Fibroblast of upper back skin (primary cell): ENCODE results near the gene ST3GAL3.
A peak's percentile ranks its signal among the peaks of the same experiment; 100 is the strongest.

Experiments used
- DNase-seq: peaks from one replicate; pipeline ENCODE4 v3.0.0-alpha.2; 2013

The ST3GAL3 gene

DNA sequence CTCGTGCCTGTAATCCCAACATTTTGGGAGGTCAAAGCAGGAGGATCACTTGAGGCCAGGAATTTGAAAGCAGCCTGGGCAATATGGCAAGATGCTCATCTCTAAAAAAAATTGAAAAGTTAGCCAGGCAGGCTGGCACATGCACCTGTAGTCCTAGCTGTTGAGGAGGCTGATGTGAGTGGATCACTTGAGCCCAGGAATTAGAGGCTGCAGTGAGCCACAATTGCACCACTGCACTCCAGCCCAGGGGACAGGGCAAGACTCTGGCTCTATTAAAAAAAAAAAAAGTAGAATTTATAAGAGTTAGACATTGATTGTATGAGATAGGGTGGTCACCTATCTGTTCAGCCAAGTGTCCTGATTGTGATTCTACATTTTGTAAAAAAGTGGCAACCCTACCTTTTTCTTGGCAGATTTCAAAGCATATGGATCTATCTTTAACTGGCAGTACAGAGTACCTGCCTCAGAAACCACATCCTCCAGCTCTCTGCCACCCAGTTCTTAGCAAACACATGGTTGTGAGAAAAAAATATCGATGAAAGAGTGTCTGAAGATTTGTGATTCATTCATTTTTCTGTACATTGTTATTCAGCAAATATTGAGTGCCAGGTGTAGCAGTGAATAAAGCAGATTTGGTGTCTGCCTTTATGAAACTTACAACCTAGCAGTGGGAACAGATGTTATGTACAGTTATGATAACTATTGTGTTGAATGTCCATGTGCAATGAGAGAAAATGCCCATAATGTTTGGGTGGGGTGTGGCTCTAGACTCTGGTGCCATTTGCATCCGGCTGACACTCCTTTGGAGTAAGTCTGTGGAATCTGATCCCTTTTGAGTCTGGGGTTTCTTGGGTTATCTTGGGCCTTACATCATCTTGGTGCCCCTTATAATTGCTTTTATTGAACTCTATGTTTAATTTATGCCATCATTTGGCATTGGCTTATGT lies 82.5 kb downstream of the ST3GAL3 start:
- no peak for DNase-seq

DNA sequence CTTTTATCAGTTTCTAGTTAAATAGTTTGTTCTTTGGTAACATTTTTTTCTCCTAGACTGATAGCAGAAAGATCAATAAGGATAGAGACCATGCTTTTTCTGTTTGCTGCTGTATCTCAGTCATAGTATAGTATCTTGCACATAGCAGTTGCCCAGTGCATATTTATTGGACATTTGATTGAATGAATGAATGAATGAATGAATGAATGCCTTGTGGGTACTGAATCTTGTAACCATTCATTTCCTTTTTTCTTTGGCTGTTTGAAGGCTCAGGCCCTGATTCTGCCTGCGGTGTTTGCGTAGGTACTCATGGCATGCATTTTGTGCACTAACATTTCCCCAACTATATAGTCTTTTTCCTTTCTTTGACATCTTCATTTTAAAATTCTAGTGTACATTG lies 83.9 kb downstream of the ST3GAL3 start:
- no peak for DNase-seq

DNA sequence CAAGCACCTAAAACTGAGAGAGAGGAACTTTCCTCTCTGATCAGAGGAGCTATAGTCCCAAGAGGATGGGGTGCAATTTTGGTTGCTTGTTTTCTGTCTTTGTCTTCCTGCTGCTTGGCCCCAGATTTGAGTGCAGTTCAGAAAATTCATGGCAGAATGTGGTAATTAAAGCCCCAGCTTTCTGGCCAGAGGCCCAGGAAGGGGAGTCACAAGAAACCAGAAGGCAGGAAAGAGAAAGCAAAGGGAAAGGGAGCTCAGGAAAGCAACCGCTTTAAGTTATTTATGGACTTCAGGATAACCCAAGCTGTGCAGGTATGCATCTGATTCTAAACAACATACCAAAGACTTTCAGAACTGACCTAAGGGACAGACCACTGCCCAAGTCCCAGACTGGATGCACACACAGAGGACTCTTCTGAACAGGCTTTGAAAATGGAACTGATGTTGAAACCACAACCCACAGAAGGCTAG lies 88.8 kb downstream of the ST3GAL3 start:
- peak; percentile 85 for DNase-seq

DNA sequence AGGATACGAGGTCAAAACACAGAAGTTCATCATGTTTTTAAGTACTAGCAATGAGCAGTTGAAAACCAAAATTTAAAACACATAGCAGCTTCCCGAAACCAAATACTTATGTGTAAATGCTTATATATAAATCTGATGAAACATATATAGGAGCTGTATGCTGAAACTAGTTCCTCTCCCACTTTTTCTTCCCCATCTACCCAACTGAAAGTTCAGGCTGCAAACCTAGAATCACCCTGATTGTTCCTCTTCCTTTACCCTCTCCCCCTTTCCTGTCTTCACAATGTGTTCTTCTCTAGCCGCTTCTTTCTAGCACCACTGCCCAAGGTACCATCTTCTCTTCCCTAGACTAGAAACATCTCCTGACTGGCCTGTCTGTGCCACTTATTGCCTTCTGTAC lies 90.6 kb downstream of the ST3GAL3 start:
- DNase-seq, result no peak

DNA sequence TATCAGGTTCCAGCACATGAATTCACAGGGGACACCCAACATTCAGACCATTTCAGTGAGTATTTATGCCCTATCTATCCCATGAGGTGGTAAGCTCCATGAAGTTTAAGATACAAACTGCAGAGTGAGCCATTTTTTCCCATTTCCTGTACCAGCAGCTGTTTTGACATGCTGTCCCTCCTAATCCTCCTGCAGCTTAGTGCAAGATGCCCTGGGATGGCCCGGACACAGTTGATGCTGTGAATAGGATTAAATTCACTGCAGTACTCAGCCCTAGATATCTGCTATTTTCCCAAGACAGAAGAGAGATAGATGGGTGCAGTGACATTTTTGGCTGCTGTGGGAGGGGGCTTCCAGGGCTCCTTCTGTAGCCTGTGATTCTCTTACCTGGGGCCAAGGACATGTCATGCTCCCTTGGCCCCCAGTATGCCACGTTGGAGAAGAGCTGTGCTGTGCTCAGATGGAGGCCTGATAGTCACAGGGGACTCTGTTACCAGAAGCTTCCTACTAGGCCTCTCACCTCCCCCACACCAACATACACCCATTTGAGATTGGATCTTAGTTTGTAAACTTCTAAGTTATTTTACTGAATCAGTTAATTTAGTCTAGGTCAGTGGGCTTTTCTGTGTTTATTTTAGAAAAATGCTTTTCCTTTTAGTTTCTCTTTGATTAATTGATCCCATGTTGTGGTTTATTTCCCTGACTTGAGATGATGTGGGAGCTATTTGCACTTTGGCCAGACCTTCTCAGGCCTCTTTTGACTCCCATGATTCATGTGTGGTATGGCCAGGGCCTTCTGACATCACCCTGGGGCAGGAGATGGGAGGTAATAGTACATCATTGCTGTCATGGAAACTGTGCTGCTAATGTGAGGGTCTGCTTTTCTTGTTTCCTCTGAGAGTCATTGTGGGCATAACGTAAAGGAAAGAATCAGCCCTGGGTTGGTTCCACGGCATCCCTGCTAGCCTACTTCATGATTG lies 92.6 kb downstream of the ST3GAL3 start:
- DNase-seq, result peak; percentile 84

DNA sequence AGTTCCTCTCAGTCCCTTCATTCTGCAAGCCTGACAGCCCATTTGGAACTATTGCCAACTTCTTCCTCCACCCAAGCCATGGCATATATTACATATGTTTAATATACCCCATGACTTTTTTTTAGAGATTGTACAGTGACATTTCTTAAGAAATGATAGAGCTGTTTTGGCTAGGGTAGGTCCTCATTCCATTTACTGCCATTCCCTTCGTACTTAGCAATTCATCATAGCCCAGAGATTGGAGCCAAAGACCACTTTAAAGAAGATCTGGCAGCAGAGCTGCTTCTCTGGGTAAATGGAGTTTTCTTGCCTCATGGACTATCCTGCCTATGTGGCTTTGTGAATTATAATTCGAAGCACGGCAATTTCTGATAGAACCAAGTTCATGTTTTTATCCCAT lies 93.4 kb downstream of the ST3GAL3 start:
- peak; percentile 21 for DNase-seq

DNA sequence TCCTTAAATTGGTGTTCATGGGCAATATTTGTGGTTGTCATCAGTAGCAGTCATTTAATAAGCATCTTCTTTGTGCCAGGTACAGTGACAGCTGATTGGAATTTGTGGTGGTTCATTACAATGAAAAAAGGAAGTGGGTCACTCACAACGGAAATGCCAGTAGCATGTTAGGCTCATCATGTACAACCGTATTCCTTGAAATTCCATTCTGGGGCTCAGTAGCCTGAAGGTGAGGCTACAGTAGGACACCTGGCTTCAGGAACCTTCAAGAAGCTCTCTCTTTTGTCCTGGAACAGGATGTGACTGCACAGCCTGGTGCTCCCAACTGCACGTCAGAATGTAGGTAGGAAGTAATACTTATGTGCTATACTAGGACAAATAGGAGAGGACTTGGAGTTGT lies 93.9 kb downstream of the ST3GAL3 start:
- no peak for DNase-seq

DNA sequence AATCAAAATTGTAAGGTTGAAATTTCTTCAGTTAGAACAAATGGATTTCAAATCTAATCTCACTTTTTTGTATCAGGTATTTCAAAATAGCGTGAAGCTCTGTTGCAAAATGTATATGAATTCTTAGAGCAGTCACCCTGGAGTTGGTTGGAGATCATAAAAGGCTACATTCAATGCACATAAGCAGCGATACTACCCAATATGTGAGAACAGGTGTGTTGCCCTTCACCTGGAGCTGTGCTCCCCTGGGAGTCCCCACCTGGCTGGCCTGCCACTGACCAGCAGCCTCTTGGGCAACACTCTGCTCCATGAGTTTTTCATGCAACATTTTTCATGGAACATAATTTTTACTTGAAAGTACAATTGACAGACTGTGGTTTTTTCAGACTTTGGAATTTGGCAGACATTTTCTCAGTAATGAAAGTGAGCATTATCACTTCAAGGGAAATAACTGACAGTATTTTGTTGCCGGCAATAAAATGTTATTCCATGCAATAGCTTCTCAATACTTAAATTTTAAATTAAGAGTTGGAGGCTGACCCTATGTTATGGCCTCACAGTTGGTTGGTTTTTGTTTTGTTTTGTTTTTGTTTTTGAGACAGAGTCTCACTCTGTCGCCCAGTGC lies 95.1 kb downstream of the ST3GAL3 start:
- peak; percentile 27 for DNase-seq

DNA sequence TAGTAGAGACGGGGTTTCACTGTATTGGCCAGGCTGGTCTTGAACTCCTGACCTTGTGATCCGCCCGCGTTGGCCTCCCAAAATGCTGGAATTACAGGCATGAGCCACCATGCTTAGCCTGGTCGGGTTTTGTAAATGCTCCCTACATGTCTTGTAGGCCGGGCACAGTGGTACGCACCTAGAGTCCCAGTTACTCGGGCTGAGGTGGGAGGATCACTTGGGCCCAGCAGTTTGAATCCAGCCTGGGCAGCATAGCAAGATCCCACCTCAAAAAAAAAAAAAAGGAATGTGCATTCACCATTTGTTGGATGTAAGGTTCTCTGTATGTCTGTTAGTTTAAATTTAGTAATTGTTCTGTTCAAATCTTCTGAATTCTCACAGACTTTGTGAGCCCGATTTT lies 95.8 kb downstream of the ST3GAL3 start:
- no peak for DNase-seq

DNA sequence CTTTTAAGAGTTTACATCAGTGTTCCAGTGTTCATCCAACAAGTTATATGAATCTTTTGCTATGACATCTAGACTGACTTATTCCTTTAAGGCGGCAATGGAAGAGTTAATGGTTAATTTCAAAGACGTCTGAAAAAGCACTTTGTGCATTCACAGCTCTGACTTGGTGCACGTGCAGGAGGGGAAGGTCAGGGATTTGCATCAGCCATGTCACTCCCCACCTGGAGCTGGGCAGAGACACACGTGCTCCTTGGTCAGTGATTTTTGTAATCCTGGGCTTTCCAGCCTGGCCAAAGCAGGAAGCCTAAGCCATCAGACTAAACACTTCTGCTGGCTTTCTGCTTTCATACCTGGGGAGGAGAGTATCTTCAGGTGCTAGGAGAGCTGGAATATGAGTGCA lies 96.3 kb downstream of the ST3GAL3 start:
- no peak for DNase-seq

DNA sequence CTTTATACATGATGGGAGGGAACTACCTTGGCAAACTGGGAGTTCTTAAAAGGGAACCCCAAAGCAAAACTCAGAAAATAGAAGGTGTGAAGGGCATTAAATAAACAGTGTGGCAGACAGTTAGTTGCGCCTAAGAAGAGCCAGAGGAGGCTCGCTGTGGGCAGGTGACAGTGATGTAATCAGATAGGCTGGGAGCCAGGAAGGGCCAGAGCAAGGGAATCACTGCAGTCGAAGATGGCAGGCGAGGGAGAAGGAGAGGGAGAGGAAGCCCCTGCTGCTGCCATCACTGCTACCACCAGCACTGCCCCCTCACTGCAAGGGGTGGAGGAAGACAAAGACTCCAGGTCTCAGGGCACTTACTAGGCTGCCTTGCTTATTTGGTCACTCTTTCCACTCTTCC lies 97.2 kb downstream of the ST3GAL3 start:
- no peak for DNase-seq

DNA sequence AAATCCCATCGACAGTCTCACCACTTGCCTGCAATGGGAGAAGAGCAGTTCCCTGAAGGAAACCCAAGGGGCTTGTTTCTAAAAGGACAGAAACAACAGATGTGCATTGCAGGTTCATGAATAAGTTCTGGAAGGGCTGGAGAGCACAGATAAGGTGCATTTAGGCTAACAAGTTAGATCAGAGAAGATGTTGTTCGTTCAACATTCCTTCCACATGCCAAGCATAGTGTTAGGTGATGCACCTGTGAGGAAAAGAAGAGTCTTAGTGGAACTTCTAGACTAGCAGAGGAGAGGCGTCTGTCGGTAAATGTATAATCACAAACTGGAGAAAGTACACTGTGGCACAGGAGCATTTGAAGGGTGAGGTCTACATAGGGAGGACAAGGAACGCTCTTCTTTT lies 98.0 kb downstream of the ST3GAL3 start:
- no peak for DNase-seq

DNA sequence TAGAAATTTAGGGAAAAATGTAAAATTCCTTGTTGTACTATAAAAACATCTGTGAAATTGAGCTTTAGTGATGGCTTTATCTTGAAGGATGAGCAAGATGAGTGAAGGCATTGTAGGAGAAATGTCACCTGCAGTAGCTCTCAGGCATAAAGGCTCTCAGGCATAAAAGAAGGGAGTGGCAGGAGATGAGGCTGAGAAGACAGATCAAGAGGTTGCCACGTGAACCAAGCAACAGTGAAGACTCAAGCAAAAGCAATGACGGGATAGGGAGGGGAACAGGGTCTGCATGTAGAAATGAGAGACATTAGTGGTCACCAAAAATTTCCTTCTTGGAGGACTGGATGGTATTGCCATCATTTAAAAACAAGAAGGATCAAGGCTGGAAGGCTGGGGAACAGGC lies 98.8 kb downstream of the ST3GAL3 start:
- no peak for DNase-seq

DNA sequence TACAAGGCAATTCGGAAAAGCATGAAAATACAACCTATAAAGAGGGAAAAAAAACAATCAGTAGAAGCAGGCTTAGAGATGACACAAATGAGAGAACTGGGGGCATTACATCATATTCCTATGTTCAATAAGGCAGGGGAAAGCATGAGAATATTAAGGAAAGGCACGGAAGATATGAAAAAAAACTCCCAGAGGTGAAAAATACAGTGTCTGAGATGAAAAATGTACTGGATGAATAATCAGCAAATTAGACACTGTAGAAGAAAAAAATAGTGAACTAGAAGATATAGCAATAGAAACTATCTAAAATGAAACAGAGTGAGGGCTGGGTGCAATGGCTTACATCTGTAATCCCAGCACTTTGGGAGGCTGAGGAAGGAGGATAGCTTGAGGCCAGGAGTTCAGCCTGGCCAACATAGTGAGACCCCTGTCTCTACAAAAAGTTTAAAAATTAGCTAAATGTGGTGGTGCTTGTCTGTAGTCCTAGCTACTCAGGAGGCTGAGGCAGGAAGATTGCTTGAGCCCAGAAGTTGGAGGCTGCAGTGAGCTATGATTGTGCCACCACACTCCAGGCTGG lies 101.8 kb downstream of the ST3GAL3 start:
- no peak for DNase-seq

DNA sequence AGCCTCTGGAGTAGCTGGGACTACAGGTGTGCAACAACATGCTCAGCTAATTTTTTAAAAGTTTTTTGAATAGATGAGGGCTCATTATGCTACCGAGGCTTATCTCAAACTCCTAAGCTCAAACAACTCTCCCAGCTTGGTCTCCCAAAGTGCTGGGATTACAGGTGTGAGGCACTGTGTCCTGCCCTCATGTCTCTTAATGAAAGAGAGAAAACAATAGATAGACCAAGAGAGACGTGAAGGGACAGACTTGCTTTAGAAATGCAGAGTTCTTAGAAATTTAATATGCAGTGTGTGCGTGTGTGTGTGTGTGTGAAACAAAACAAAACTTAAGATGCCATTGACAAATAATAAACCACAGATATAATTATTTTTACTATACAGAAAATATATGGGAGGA lies 105.2 kb downstream of the ST3GAL3 start:
- DNase-seq, result no peak

DNA sequence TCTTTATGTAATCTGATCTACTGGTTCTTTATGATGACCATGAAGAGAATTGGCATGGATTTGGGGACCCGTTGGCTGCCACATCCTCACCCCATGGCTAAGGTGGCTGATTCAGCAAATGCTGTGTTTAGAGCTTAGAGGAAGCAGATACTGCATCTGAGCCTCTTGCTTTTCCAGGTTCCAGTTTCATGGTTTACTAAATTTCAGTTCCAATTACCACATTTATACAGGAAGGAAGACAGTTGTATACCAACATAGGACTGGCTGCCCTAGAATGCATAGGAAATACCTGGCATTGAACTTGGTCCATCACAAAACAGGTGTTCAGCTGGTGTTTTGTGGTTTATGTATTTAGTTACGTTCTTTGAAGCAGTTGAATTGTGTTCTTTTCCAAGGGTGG lies 107.1 kb downstream of the ST3GAL3 start:
- no peak for DNase-seq

DNA sequence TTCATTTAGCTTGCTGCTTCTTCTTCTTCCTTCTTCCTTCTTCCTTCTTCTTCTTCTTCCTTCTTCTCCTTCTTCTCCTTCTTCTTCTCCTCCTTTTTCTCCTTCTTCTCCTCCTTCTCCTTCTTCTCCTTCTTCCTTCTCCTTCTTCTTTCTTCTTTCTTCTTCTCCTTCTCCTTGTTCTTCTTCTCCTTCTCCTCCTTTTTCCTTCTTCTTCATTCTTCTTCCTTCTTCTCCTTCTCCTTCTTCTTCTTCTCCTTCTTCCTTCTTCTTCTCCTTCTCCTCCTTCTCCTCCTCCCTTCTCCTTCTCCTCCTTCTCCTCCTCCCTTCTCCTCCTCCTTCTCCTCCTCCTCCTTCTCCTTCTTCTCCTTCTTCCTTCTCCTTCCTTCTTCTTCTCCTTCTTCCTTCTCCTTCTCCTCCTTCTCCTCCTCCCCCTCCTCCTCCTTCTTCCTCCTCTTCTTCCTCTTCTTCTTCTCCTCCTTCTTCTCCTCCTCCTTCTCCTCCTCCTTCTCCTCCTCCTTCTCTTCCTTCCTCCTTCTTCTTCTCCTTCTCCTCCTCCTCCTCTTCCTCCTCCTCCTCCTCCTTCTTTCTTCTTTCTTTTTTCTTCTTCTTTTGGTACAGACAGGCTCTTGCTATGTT lies 110.1 kb downstream of the ST3GAL3 start:
- DNase-seq, result no peak

DNA sequence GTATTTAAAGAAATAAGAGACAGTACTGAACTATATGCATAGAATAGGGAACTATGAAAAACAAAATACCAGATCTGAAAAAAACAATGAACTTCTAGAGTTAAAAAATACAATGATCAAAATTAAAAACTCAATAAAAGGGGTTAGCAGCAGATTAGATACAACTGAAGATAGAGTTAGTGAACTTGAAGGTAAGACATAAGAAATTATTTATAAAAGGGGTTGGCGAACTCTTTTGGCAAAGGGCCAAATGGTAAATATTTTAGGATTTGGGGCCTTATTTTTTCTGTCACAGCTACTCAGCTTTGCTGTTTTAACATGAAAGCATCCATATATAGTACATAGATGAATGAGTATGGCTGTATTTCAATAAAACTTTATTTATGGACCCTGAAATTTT lies 111.4 kb downstream of the ST3GAL3 start:
- no peak for DNase-seq

DNA sequence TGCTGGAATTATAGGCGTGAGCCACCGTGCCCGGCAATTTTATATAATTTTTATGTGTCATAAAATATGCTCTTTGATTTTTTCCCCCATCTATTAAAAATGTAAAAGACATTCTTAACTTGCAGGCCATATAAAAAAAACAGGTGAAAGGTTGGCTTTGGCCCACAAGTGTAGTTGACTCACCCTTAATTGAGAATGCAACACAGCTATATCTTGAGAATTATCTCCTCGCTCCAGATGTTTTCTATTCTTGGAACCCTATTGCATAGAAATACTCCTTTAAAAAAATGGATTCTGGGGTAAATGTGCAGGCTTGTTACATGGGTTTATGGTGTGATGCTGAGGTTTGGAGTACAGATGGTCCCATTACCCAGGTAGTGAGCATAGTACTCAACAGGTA lies 112.0 kb downstream of the ST3GAL3 start:
- no peak for DNase-seq

DNA sequence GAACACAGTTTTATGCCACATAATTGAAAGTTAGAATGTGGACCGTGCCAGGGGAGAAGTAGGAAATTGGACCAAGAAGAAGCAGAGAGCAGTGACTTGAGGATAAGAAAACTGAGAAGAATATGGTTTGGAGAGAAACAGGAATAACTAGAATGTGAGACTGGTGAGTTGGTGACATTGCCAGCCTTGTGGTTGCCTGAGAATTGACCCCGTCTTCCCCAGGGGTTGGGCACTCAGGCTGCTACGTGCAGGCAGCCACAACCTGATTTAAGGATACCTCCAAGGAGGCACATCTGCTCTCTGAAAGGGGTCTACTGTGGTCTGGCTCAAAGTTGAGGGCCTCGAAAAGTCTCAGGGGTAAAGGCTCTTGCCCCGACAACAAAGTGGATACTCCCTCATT lies 114.1 kb downstream of the ST3GAL3 start:
- DNase-seq, result no peak

DNA sequence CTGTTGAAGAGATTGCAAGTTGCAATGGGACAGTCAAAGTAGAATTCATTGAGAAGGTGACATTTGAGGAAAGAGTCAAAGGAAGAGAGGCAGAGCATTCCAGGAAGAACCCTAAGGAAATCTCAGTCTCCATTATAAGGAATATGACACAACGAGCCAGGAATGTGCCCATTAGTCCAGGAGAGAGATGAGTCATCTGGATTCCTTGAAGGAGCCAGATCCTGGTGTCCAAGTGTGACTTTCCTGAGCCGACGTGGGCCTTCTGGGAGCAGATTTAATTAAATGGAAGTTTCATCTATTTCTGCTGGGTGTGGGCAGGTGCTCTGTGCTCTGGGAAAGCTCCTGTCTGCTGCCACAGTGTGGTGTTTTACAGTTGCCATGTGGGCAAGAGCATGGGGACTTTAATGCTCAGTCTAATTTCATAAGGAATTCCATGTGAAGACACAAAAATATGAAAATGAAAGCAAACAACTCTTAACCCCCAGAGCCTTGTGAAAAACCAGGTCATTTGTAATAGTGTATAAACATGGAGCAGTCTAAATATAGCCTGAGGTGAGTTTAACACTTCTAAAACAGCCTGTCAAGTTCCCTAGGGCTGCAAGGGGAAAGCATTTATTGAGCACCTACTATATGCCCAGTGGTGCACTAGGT lies 114.8 kb downstream of the ST3GAL3 start:
- DNase-seq, result peak; percentile 96

DNA sequence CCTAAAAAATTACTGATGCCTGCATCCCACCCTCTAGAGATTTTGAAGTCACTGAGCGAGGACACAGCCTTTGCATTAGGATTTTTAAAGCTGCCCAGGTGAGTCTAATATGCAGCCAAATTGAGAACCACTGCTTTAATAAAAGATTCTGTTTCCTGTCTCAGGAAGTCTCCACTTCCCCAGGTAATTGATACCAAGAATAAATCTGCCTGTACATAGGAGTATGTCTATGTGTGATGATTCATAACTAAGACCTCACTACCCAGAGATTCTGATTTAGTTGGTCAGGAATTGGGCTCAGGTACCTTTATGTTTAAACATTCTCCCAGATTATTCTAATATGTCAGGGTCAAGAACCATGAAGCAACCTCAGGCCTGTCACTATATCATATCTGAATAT lies 117.5 kb downstream of the ST3GAL3 start:
- no peak for DNase-seq
